ENCODE data around the gene NSG1.

DNA sequence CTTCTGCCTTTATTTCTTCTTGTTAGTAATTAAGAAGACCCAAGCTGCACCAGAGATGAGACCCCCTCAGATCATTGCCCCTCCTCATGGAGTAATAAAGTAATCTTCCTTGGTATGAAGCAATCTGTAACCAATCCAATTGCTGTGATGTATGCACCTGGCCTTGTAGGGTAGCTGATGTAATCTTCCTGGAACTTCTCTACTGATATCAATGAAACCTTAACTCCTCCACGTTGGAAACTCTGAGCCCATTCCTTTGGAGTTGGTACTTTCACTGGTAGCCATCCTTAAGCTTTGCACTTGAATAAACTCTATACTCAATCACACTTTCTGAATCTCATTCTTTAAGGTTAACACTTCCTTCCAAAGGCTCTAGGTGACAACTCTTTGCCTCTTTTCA, 31.6 kb upstream of the NSG1 start:
- TF ChIP-seq RCOR1 (IDR thresholded peaks at IDR 0.05; ENCODE audit: low read length) (no peak), GATA2 (CRISPR knock-in tag; IDR thresholded peaks at IDR 0.05) (no peak), YY1 (IDR thresholded peaks at IDR 0.05; ENCODE audit: low read depth) (no peak), NFIC (IDR thresholded peaks at IDR 0.05; ENCODE audit: borderline replicate concordance) (no peak), POLR2AphosphoS5 (IDR thresholded peaks at IDR 0.05; ENCODE audit: low read depth, low read length) (no peak)
